ENCODE measurements around the gene POLE.

Gene POLE

GRCh38 chr12:132617135-132617701 is 69.9 kb downstream of the POLE start:
- no peak for DNase-seq (ENCODE audit: low read depth, low spot score)

DNA sequence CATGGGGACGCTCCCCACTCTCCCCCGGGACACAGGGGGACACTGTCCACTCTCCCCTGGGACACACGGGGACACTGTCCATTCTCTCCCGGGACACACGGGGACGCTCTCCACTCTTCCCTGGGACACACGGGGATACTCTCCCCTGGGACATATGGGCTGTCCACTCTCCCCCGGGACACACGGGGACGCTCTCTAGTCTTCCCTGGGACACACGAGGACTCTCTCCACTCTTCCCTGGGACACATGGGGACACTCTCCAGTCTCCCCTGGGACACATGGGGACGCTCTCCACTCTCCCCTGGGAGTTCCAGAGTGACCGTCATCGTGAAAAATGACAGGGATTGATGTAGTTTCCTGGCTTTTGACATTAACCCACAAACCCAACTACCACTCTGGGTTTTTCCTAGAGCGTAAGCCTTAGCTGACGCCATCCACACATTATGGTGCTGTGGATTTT is 71.5 kb downstream of the POLE start:
- DNase-seq (ENCODE audit: low read depth, low spot score), result no peak

GRCh38 chr12:132614861-132615578 is 72.1 kb downstream of the POLE start:
- DNase-seq (ENCODE audit: low read depth, low spot score), result peak; percentile 90

- DNase-seq (ENCODE audit: low read depth, low spot score), result no peak
Observed at GRCh38 chr12:132614029-132614428, 73.1 kb downstream of the POLE start.

- no peak for DNase-seq (ENCODE audit: low read depth, low spot score)
Observed at GRCh38 chr12:132611620-132612019, 75.5 kb downstream of the POLE start.

- DNase-seq (ENCODE audit: low read depth, low spot score), result no peak
Observed at GRCh38 chr12:132610866-132611602, 76.1 kb downstream of the POLE start.

GRCh38 chr12:132610051-132610759 is 76.9 kb downstream of the POLE start, which contains the start of gene LRCOL1:
Gene LRCOL1 (minus strand): TSS chr12:132610582. CDS start chr12:132606251, 4,331 bp downstream.
- DNase-seq (ENCODE audit: low read depth, low spot score), result no peak

DNA sequence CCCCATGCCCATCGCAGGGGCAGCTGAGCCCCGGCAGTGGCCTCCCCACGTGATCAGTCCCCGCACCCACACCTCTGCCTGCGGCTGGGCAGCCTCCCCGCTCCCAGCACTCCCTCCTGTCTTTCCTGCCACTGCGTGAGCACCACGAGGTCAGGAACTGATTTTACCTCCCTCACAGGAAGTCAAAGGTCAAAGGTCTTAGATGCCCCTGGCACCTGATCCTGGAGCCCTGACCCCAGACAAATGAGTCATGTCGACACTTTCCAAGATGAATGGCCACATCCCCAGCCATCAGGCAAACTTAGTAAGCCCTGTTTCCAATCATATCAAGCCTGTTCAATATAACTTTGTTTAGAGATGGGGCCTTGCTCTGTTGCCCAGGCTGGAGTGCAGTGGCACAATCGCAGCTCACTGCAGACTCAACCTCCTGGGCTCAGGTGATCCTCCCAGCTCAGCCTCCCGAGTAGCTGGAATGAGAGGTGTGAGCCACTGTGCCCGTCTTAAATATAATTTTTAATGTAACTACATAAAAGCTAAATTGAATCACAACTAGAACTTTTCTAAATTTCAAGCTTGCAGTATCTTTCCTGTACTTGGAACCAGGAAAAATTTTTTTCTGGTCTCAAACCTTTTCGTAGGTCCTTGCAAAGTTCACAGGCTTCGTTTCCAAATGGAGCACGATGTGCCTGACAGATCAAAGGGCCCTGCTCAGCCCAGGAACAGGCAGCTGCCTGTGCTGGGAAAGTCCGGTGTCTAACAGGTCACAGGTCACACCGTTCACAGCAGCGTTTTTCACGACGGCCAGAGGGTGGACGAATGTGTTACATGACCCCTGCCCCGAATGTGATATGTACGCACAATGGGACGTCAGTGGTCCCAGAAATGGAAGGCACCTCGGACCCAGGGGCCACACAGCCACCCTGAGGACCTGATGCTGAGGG is 78.6 kb downstream of the POLE start:
- DNase-seq (ENCODE audit: low read depth, low spot score), result no peak

DNA sequence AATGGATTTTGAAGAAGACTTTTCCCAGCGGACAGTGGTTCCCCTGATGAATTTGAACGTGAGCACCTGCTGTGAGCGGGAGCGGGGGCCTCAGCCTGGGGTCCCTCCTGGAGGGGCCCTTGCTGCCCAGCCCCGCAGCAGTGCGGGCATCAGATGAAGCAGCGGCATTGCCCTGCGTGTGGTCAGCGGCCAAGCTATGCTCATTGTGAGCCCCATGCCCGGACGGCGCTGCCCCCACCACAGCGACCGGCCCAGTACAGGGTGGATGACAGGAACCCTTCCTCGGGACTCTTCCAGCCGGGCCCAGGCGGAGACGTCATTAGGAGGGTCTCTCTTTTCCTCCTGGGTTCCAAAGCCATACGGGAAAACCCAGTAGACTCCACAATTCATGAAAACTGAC is 80.2 kb downstream of the POLE start:
- DNase-seq (ENCODE audit: low read depth, low spot score), result no peak

GRCh38 chr12:132606466-132606865 is 80.7 kb downstream of the POLE start:
- no peak for DNase-seq (ENCODE audit: low read depth, low spot score)

DNA sequence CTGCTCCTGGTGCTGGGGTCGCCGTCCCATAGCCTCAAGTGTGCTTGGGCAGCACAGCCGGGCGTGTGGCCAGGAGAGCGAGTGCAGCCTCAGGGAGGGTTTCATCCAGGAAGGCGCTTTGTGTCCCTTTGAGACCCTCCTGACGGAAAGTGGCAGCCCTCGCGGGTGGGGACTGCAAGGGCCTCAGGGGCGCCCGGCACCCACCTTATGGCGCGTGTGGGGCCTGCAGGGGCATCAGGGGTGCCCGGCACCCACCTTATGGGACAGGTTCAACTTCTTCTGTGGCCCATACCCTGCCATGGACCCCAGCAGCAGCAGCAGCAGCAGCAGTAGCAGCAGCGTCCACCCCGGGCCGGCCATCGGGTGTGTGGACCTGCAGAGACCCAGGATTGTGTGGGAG is 81.2 kb downstream of the POLE start:
- DNase-seq (ENCODE audit: low read depth, low spot score), result no peak

GRCh38 chr12:132604668-132605441 is 82.3 kb downstream of the POLE start:
- no peak for DNase-seq (ENCODE audit: low read depth, low spot score)

GRCh38 chr12:132604151-132604618 is 83.0 kb downstream of the POLE start:
- DNase-seq (ENCODE audit: low read depth, low spot score), result peak; percentile 34

DNA sequence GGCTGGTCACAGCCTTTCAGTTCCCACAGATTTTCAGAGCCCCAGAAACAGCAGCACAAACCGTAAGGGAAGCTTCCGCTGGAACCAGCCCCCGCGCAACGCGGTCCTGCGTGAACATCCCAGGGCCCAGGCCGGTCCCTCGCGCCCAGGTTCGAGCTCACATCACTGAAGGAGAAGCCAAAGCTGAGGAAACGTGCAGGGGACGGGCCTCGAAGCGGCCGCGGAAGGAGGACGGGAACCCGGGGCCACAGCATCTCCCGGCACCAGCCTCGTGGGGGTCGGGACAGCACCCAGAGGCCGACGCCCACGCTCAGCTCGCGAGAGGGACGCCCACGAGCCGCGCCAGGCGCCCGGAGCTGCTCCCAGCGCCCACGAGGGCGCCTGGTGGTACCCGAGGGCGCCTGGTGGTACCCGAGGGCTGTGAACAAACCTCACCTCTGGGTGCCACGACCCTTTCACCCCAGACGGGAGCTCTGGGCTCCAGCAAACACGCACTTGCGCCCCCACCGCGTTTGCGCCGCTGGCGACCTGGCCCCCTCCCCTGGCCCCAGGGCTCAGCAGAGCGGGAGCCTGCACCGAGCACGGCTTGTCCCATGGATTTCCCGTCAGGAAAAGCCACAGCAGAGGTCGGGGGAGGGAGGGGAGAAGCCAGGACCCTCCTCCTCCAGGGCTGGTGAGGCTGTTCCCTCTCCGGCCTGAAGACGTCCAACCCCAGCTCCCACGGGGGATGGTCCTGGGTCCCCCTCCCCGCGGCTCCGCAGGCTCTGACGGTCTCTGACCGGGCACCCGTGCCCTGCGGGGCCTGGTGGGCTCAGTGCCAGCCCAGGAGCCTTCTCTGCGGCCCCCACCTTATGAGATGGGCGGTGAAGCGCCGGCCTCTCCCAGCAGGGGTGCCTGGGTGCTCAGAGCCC is 83.6 kb downstream of the POLE start:
- peak; percentile 32 for DNase-seq (ENCODE audit: low read depth, low spot score)

DNA sequence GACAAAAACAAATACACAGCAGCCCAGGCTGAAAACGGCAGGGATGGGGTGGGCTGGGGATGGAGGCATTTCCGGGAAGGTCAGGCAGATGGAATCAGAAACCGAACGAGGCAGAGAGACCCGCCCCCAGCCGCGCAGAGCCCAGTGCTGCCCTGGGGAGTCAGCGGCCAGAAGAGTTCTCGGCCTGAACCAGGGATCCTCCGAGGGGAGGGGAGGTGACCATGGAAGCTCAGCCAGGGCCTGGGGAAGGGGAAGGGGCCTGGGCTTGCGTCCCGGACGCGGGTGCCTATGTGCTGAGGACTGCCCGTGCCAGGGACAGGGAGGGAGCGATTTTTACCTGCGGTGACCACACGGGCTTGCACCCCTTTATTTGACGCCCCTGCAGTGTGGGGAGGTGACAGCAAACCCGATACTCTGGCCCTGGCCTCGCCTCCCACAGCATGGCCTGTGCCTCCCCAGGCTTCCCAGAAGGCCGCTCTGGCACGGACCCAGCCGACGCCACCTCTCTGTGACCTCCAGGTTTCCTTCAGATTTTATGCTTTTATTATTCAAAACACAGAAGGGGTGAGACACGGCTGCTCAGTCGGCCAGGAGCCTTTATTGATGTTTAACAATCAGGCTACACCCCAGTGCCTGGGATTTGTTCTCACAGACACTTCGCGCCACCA is 84.4 kb downstream of the POLE start:
- peak; percentile 83 for DNase-seq (ENCODE audit: low read depth, low spot score)

DNA sequence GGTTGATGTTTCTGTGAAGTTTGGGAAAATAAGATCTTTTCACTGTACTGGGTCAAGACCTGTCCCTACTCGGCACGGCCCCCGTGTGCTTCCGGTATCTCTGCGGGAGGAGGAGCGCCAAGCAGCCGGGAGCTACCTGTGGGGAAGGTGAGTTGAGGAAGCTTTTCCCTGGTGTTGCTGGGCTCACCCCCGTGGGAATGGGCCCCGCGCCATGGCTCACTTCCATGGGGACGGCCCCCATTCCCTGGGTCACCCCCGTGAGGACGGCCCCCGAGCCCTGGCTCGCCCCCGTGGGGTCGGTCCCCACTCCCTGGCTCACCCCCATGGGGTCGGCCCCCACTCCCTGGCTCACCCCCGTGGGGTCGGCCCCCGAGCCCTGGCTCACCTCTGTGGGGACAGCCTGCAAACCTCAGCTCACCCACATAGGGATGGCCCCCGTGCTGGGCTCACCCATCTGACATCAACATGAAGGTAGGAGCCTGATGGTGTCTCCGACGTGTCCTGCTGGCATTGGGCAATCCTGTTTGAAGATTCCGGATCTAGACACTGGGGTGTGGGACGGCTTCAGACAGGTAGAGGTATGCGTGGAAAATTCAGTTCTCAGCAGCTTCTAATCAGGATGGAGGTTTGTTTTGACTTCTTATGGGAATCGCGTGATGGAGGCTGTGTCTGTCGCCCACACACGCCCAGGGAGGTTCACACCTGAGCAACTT is 85.8 kb downstream of the POLE start:
- no peak for DNase-seq (ENCODE audit: low read depth, low spot score)

Data from ELF-1 (cell line).